ENCODE measurements around the gene SRMS.

DNA sequence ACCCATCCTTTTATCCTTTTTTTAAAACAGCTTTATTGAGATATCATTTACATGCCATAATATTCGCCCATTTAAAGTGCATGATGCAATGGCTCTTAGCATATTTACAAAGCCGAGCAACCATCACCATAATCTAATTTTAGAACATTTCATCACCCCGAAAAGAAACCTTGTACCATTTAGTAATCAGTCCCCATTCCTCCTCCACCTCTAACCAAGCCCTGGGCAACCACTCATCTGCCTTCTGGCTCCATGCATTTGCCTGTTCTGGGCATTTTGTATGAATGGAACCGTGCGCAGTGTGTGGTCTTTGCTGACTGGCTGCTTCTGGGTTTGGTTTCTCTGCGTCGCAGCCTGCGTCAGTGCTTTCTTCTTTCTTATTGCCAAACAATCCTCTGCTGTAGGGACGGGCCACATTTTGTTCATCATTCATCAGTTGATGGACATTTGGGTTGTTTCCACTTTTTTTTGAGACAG is 38.4 kb downstream of the SRMS start:
- TF ChIP-seq, protein P1, sequence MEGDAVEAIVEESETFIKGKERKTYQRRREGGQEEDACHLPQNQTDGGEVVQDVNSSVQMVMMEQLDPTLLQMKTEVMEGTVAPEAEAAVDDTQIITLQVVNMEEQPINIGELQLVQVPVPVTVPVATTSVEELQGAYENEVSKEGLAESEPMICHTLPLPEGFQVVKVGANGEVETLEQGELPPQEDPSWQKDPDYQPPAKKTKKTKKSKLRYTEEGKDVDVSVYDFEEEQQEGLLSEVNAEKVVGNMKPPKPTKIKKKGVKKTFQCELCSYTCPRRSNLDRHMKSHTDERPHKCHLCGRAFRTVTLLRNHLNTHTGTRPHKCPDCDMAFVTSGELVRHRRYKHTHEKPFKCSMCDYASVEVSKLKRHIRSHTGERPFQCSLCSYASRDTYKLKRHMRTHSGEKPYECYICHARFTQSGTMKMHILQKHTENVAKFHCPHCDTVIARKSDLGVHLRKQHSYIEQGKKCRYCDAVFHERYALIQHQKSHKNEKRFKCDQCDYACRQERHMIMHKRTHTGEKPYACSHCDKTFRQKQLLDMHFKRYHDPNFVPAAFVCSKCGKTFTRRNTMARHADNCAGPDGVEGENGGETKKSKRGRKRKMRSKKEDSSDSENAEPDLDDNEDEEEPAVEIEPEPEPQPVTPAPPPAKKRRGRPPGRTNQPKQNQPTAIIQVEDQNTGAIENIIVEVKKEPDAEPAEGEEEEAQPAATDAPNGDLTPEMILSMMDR (IDR thresholded peaks at IDR 0.05): no peak
- no peak for TF ChIP-seq POLR2A (IDR thresholded peaks at IDR 0.05)
- TF ChIP-seq POLR2AphosphoS5 (IDR thresholded peaks at IDR 0.05; ENCODE audit: insufficient read depth in 1 of 2, low read depth in 1 of 2): no peak
